ENCODE data around the gene TRIM73.
"Not testable (repeated sequence)": the region's sequence is repeated elsewhere in the genome, so short reads cannot be mapped to it uniquely, and the experiment has no call there.

The TRIM73 gene

GRCh38 chr7:75400575-75400974, 5.1 kb downstream of the TRIM73 start:
- not testable (repeated sequence) for H3K4me1 ChIP-seq (ENCODE audit: insufficient read depth, low read length); H3K4me3 ChIP-seq (ENCODE audit: low read depth in 1 of 2, low read length in 2 of 2); H3K27ac ChIP-seq (ENCODE audit: low read depth, low read length); H3K36me3 ChIP-seq (ENCODE audit: insufficient read depth, low read length); H3K9me3 ChIP-seq (ENCODE audit: low read length); H3K9ac ChIP-seq (ENCODE audit: low read length); H3K27me3 ChIP-seq (ENCODE audit: control insufficient read depth in 1 of 2, insufficient read depth in 2 of 2, low read length in 2 of 2)

GRCh38 chr7:75403455-75404443, 8.3 kb downstream of the TRIM73 start:
- not testable (repeated sequence) for H3K9ac ChIP-seq (ENCODE audit: low read length); H3K36me3 ChIP-seq (ENCODE audit: insufficient read depth, low read length); H3K4me1 ChIP-seq (ENCODE audit: insufficient read depth, low read length); H3K27ac ChIP-seq (ENCODE audit: low read depth, low read length); H3K4me3 ChIP-seq (ENCODE audit: low read depth in 1 of 2, low read length in 2 of 2); H3K9me3 ChIP-seq (ENCODE audit: low read length); H3K27me3 ChIP-seq (ENCODE audit: control insufficient read depth in 1 of 2, insufficient read depth in 2 of 2, low read length in 2 of 2)

- not testable (repeated sequence) for H3K27ac ChIP-seq (ENCODE audit: low read depth, low read length); H3K9ac ChIP-seq (ENCODE audit: low read length); H3K4me3 ChIP-seq (ENCODE audit: low read depth in 1 of 2, low read length in 2 of 2); H3K4me1 ChIP-seq (ENCODE audit: insufficient read depth, low read length); H3K36me3 ChIP-seq (ENCODE audit: insufficient read depth, low read length); H3K27me3 ChIP-seq (ENCODE audit: control insufficient read depth in 1 of 2, insufficient read depth in 2 of 2, low read length in 2 of 2); H3K9me3 ChIP-seq (ENCODE audit: low read length)
Observed at GRCh38 chr7:75404663-75405062, 9.2 kb downstream of the TRIM73 start.

GRCh38 chr7:75409880-75410822, 14.7 kb downstream of the TRIM73 start:
- not testable (repeated sequence) for H3K36me3 ChIP-seq (ENCODE audit: insufficient read depth, low read length); H3K9me3 ChIP-seq (ENCODE audit: low read length); H3K4me3 ChIP-seq (ENCODE audit: low read depth in 1 of 2, low read length in 2 of 2); H3K9ac ChIP-seq (ENCODE audit: low read length); H3K27ac ChIP-seq (ENCODE audit: low read depth, low read length); H3K4me1 ChIP-seq (ENCODE audit: insufficient read depth, low read length); H3K27me3 ChIP-seq (ENCODE audit: control insufficient read depth in 1 of 2, insufficient read depth in 2 of 2, low read length in 2 of 2)

- not testable (repeated sequence) for H3K27me3 ChIP-seq (ENCODE audit: control insufficient read depth in 1 of 2, insufficient read depth in 2 of 2, low read length in 2 of 2); H3K9ac ChIP-seq (ENCODE audit: low read length); H3K27ac ChIP-seq (ENCODE audit: low read depth, low read length); H3K9me3 ChIP-seq (ENCODE audit: low read length); H3K4me3 ChIP-seq (ENCODE audit: low read depth in 1 of 2, low read length in 2 of 2); H3K4me1 ChIP-seq (ENCODE audit: insufficient read depth, low read length); H3K36me3 ChIP-seq (ENCODE audit: insufficient read depth, low read length)
Observed at GRCh38 chr7:75410823-75411173, 15.4 kb downstream of the TRIM73 start.

- not testable (repeated sequence) for H3K27me3 ChIP-seq (ENCODE audit: control insufficient read depth in 1 of 2, insufficient read depth in 2 of 2, low read length in 2 of 2); H3K9me3 ChIP-seq (ENCODE audit: low read length); H3K4me3 ChIP-seq (ENCODE audit: low read depth in 1 of 2, low read length in 2 of 2); H3K36me3 ChIP-seq (ENCODE audit: insufficient read depth, low read length); H3K27ac ChIP-seq (ENCODE audit: low read depth, low read length); H3K9ac ChIP-seq (ENCODE audit: low read length); H3K4me1 ChIP-seq (ENCODE audit: insufficient read depth, low read length)
Observed at GRCh38 chr7:75414204-75414603, 18.8 kb downstream of the TRIM73 start.

GRCh38 chr7:75414708-75415427, 19.4 kb downstream of the TRIM73 start:
- H3K4me3 ChIP-seq (ENCODE audit: low read depth in 1 of 2, low read length in 2 of 2); H3K4me1 ChIP-seq (ENCODE audit: insufficient read depth, low read length); H3K27ac ChIP-seq (ENCODE audit: low read depth, low read length); H3K9me3 ChIP-seq (ENCODE audit: low read length); H3K9ac ChIP-seq (ENCODE audit: low read length); H3K27me3 ChIP-seq (ENCODE audit: control insufficient read depth in 1 of 2, insufficient read depth in 2 of 2, low read length in 2 of 2); H3K36me3 ChIP-seq (ENCODE audit: insufficient read depth, low read length): not testable (repeated sequence)

- H3K27ac ChIP-seq (ENCODE audit: low read depth, low read length); H3K27me3 ChIP-seq (ENCODE audit: control insufficient read depth in 1 of 2, insufficient read depth in 2 of 2, low read length in 2 of 2); H3K36me3 ChIP-seq (ENCODE audit: insufficient read depth, low read length); H3K9me3 ChIP-seq (ENCODE audit: low read length); H3K4me1 ChIP-seq (ENCODE audit: insufficient read depth, low read length); H3K4me3 ChIP-seq (ENCODE audit: low read depth in 1 of 2, low read length in 2 of 2); H3K9ac ChIP-seq (ENCODE audit: low read length): not testable (repeated sequence)
Observed at GRCh38 chr7:75415428-75415817, 20.0 kb downstream of the TRIM73 start.

- not testable (repeated sequence) for H3K9ac ChIP-seq (ENCODE audit: low read length); H3K27me3 ChIP-seq (ENCODE audit: control insufficient read depth in 1 of 2, insufficient read depth in 2 of 2, low read length in 2 of 2); H3K4me1 ChIP-seq (ENCODE audit: insufficient read depth, low read length); H3K4me3 ChIP-seq (ENCODE audit: low read depth in 1 of 2, low read length in 2 of 2); H3K36me3 ChIP-seq (ENCODE audit: insufficient read depth, low read length); H3K27ac ChIP-seq (ENCODE audit: low read depth, low read length); H3K9me3 ChIP-seq (ENCODE audit: low read length)
Observed at GRCh38 chr7:75415829-75416373, 20.5 kb downstream of the TRIM73 start.

GRCh38 chr7:75416787-75417186, 21.4 kb downstream of the TRIM73 start:
- not testable (repeated sequence) for H3K36me3 ChIP-seq (ENCODE audit: insufficient read depth, low read length); H3K9ac ChIP-seq (ENCODE audit: low read length); H3K27me3 ChIP-seq (ENCODE audit: control insufficient read depth in 1 of 2, insufficient read depth in 2 of 2, low read length in 2 of 2); H3K9me3 ChIP-seq (ENCODE audit: low read length); H3K4me3 ChIP-seq (ENCODE audit: low read depth in 1 of 2, low read length in 2 of 2); H3K4me1 ChIP-seq (ENCODE audit: insufficient read depth, low read length); H3K27ac ChIP-seq (ENCODE audit: low read depth, low read length)

GRCh38 chr7:75418292-75418858, 22.9 kb downstream of the TRIM73 start:
- not testable (repeated sequence) for H3K36me3 ChIP-seq (ENCODE audit: insufficient read depth, low read length); H3K27ac ChIP-seq (ENCODE audit: low read depth, low read length); H3K4me1 ChIP-seq (ENCODE audit: insufficient read depth, low read length); H3K9ac ChIP-seq (ENCODE audit: low read length); H3K27me3 ChIP-seq (ENCODE audit: control insufficient read depth in 1 of 2, insufficient read depth in 2 of 2, low read length in 2 of 2); H3K9me3 ChIP-seq (ENCODE audit: low read length); H3K4me3 ChIP-seq (ENCODE audit: low read depth in 1 of 2, low read length in 2 of 2)
